Measurements from ENCODE around the gene ATOSA. TPM values are rescaled to one million over a fixed set of nuclear protein-coding genes. Genes with fewer than 3 reads are reported as not detected.

ATOSA gene
- total RNA-seq, 1 experiment from 2014 or later = 35.7 TPM

DNA sequence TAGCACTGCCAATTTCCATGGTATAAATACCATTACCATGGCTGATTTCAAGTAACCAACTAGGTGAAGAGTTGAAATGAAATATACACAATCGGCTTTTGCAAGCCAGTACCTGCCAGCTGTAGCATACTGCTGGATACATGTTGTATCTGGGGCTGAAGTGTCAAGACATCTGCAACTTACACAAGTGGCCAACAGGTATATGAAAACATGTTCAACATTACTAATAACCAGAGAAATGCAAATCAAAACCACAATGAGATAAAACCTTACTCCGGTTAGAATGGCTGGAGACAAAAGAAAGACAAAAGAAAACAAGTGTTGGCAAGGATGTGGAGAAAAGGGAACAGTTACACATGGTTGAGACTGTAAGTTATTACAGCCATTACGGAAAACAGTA lies 11.6 kb downstream of the ATOSA start:
- no peaks in the 10 kb centered on the region for H3F3A ChIP-seq (ENCODE audit: insufficient read depth, low read depth)
- H4K20me1 ChIP-seq (ENCODE audit: insufficient read depth) = no peaks in the 10 kb centered on the region
- H2AFZ ChIP-seq = no peak overlapping the region
- TF ChIP-seq, protein P1, sequence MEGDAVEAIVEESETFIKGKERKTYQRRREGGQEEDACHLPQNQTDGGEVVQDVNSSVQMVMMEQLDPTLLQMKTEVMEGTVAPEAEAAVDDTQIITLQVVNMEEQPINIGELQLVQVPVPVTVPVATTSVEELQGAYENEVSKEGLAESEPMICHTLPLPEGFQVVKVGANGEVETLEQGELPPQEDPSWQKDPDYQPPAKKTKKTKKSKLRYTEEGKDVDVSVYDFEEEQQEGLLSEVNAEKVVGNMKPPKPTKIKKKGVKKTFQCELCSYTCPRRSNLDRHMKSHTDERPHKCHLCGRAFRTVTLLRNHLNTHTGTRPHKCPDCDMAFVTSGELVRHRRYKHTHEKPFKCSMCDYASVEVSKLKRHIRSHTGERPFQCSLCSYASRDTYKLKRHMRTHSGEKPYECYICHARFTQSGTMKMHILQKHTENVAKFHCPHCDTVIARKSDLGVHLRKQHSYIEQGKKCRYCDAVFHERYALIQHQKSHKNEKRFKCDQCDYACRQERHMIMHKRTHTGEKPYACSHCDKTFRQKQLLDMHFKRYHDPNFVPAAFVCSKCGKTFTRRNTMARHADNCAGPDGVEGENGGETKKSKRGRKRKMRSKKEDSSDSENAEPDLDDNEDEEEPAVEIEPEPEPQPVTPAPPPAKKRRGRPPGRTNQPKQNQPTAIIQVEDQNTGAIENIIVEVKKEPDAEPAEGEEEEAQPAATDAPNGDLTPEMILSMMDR (conservative IDR thresholded peaks at IDR 0.05) = no peak
- TF ChIP-seq EZH2 (IDR thresholded peaks at IDR 0.05; ENCODE audit: low read depth) = no peak
- no peaks in the 10 kb centered on the region for H3K79me2 ChIP-seq (ENCODE audit: low read depth)
- no peak for DNase-seq
- ChIA-PET CTCF (no interaction called here), POLR2A (ENCODE audit: unreplicated experiment) (no interaction called here)
- no peaks in the 10 kb centered on the region for H3K4me1 ChIP-seq (replicated peaks; ENCODE audit: insufficient read depth)
- H3K36me3 ChIP-seq (ENCODE audit: low read depth) = peaks cover 4% of the 10 kb centered on the region; the same call in 1 of the 2 replicates
- BruUV-seq (replicated peaks) = no TSS peak
- intact Hi-C loops (cut with micrococcal nuclease; ENCODE audit: unreplicated experiment) = no loop called here
- H3K27ac ChIP-seq = no peak overlapping the region
- no peak overlapping the region for H3K4me3 ChIP-seq
- no peaks in the 10 kb centered on the region for H3K9me2 ChIP-seq (ENCODE audit: insufficient read depth)
- no peak overlapping the region for H3K4me2 ChIP-seq
- no peaks in the 10 kb centered on the region for H3K27me3 ChIP-seq (ENCODE audit: insufficient read depth, low read depth)
- H3K9me3 ChIP-seq (ENCODE audit: insufficient read depth, low read depth) = no peaks in the 10 kb centered on the region

DNA sequence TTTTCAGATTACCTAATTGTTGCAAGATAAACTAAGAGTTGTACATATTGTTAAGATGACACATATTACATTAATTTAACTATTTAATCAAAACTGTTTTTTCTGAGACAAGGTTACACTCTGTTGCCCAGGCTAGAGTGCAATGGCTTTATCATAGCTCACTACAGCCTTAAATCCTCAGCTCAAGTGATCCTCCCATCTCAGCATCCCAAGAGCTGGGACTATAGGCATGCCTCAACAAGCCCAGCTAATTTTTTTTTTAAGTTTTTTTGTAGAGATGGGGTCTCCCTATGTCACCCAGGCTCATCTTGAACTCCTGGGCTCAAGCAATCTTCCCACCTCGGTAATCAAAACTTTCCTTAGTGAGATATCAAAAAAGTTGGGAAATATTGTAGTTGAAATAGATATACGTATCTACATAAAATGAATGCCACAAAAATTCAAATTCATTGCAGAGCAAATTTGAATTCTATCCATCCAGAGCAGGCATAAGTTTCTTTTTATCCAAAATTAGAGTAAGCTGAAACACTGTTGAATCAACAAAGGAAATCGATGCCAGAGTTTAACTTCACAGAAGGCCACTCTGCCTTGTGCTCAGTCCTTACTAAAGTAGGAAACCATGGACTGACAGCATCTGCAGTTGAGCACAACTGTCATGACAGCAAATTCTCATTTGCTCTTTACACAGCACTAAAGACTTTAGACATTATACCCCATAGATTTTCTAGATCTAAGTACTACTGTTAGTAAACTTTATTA lies 15.5 kb downstream of the ATOSA start:
- no peaks in the 10 kb centered on the region for H3K79me2 ChIP-seq (ENCODE audit: low read depth)
- no peaks in the 10 kb centered on the region for H3K27me3 ChIP-seq (ENCODE audit: insufficient read depth, low read depth)
- H3K9me3 ChIP-seq (ENCODE audit: insufficient read depth, low read depth) = no peaks in the 10 kb centered on the region
- H3K9me2 ChIP-seq (ENCODE audit: insufficient read depth) = no peaks in the 10 kb centered on the region
- no peaks in the 10 kb centered on the region for H3F3A ChIP-seq (ENCODE audit: insufficient read depth, low read depth)
- H4K20me1 ChIP-seq (ENCODE audit: insufficient read depth) = no peaks in the 10 kb centered on the region; the same call in 1 of the 2 replicates
- ChIA-PET POLR2A (ENCODE audit: unreplicated experiment) (interaction anchor here (0.6 kb wide), 1 partner anchor 7 kb away, joined by 3 read pairs; no protein-coding TSS in a partner anchor), CTCF (no interaction called here)
- no peaks in the 10 kb centered on the region for H3K4me1 ChIP-seq (replicated peaks; ENCODE audit: insufficient read depth)
- no peak overlapping the region for H3K27ac ChIP-seq
- TF ChIP-seq EZH2 (IDR thresholded peaks at IDR 0.05; ENCODE audit: low read depth) = no peak
- TF ChIP-seq, protein P1 (conservative IDR thresholded peaks at IDR 0.05) = no peak
- H2AFZ ChIP-seq = no peak overlapping the region
- DNase-seq = no peak
- no TSS peak for BruUV-seq (replicated peaks)
- intact Hi-C loops (cut with micrococcal nuclease; ENCODE audit: unreplicated experiment) = no loop called here
- H3K4me3 ChIP-seq = no peak overlapping the region
- no peak overlapping the region for H3K4me2 ChIP-seq
- H3K36me3 ChIP-seq (ENCODE audit: low read depth) = no peaks in the 10 kb centered on the region

DNA sequence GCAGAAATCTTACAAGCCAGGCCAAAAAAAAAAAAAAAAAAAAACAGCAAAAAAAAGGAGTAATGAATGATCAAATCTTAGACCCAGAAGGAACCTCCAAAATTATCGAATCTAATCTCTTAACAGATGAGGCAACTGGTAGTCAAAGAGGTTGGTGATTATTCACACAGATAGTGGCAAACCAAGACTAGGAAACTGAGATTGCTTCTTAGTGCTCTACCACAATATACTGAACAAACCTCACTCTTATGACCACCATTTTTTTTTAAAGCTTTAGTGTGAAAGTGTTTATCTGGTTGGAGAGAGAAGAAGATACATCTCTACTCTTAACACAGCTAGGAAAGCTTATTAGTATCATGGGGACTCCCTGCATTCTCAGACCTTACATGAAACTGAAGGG lies 17.3 kb downstream of the ATOSA start:
- H3K27ac ChIP-seq = no peak overlapping the region
- H3K36me3 ChIP-seq (ENCODE audit: low read depth) = no peaks in the 10 kb centered on the region
- no peaks in the 10 kb centered on the region; the same call in 1 of the 2 replicates for H4K20me1 ChIP-seq (ENCODE audit: insufficient read depth)
- H3K4me2 ChIP-seq = no peak overlapping the region
- H3K4me1 ChIP-seq (replicated peaks; ENCODE audit: insufficient read depth) = no peaks in the 10 kb centered on the region
- POLR2A ChIA-PET (ENCODE audit: unreplicated experiment) = interaction anchor here (0.6 kb wide), 1 partner anchor 642 kb away, joined by 8 read pairs; no protein-coding TSS in a partner anchor
- H3F3A ChIP-seq (ENCODE audit: insufficient read depth, low read depth) = no peaks in the 10 kb centered on the region
- BruUV-seq (replicated peaks) = no TSS peak
- TF ChIP-seq, protein P1 (conservative IDR thresholded peaks at IDR 0.05) = no peak
- TF ChIP-seq EZH2 (IDR thresholded peaks at IDR 0.05; ENCODE audit: low read depth) = no peak
- intact Hi-C loops (cut with micrococcal nuclease; ENCODE audit: unreplicated experiment) = no loop called here
- CTCF ChIA-PET = interaction anchor here (0.6 kb wide), 1 partner anchor 74 kb away, joined by 3 read pairs; no protein-coding TSS in a partner anchor
- no peaks in the 10 kb centered on the region for H3K27me3 ChIP-seq (ENCODE audit: insufficient read depth, low read depth)
- no peak overlapping the region for H2AFZ ChIP-seq
- no peaks in the 10 kb centered on the region for H3K9me2 ChIP-seq (ENCODE audit: insufficient read depth)
- H3K4me3 ChIP-seq = no peak overlapping the region
- H3K9me3 ChIP-seq (ENCODE audit: insufficient read depth, low read depth) = no peaks in the 10 kb centered on the region
- DNase-seq = no peak
- no peaks in the 10 kb centered on the region for H3K79me2 ChIP-seq (ENCODE audit: low read depth)

Data from PC-9 (cell line).